Cerebellar nuclear complex (tissue), 1 donor: ENCODE data around the gene GALNT2.

Experiments
- DNase-seq, 2 experiments: peaks; one replicate each; lab custom pipeline; 2025; lab: John Stamatoyannopoulos, UW

The GALNT2 gene

GRCh38 chr1:230066466-230067404, at the start of gene GALNT2:
Gene GALNT2, plus strand, starts transcription at chr1:230067238. Its CDS starts 43 bp downstream, at chr1:230067281.
- peak in 1 of 2 experiments; percentile 20 for DNase-seq

GRCh38 chr1:230020451-230020850, 46.6 kb upstream of the GALNT2 start:
- no peak for DNase-seq

DNA sequence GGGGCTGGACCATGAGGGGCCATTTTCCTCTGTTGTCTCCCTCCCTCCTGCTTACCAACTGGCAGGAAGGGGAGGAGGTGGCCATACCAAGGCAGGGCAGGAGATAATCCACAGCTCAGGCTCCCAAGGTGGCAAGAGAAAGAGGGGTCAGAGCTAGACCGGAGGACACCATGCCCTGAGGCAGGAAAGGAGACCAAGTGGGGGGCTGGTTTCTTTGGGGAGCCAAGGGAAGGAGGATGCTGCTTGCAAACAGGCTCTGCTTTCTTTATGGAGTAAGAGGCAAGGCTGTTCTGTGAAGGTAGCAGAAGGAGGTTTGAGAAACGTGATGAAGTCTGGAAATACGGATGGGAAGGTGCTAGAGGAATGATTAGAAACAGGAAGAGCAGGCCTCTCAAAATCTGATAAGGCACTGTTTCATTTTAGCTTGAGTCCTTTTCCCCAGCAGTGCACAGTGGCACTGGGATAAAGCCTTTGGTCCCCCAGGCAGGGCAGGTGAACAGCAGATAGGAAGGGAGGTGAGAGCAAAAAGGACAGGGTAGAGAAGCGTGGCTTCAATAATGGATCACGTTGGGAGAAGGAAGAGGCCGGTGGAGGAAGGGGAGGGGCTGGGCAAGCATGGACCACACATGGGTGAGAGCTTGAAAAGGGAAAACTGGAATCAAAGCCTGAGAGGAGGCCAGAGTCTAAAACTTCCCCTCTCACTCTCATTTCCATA, 44.2 kb upstream of the GALNT2 start:
- DNase-seq, result no peak

DNA sequence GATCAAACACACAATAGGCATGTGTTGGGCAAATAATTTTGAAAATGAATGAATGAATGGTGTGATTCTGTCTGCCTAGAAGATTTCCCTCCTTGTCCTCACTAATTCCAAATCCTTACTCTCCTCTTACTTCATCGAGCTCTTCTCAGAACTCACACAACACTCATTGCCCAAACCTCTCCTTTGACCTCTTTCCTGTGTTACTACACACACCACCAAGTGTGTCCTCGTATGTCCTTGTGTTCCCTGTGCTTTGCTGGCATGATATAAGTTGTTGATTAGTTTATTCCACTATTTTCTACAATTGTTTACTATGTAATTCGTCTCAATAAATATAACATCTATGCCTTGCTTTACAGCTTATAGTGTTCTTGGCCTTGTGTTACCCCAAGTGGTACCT, 41.4 kb upstream of the GALNT2 start:
- DNase-seq, result no peak

- no peak for DNase-seq
These were observed 40.9 kb upstream of the GALNT2 start for GRCh38 chr1:230026139-230026538.

GRCh38 chr1:230026572-230026971, 40.5 kb upstream of the GALNT2 start:
- no peak for DNase-seq

DNA sequence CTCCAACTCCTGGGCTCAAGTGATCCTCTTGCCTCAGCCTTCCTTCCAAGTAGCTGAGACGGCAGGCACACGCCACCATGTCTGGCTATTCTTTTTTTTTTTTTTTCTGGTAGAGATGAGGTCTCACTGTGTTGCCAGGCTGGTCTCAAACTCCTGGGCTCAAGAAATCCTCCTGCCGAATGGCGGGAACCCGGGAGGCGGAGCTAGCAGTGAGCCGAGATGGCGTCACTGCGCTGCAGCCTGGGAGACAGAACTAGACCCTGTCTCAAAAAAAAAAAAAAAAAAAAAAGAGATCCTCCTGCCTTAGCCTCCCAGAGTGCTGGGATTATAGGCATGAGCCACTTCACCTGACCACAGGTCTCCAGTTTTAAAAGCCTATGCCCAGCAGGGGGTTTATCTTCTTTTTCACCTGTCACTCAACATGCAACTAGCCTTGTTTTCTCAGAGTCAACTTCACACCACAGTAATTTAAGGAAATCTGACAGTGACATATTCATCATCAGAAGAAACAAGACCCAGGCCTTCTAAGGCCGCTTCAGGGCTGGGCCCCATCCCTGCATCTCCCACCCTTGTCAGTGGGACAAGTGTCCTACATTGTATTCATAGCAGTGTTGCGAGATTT, 38.3 kb upstream of the GALNT2 start:
- DNase-seq, result no peak

DNA sequence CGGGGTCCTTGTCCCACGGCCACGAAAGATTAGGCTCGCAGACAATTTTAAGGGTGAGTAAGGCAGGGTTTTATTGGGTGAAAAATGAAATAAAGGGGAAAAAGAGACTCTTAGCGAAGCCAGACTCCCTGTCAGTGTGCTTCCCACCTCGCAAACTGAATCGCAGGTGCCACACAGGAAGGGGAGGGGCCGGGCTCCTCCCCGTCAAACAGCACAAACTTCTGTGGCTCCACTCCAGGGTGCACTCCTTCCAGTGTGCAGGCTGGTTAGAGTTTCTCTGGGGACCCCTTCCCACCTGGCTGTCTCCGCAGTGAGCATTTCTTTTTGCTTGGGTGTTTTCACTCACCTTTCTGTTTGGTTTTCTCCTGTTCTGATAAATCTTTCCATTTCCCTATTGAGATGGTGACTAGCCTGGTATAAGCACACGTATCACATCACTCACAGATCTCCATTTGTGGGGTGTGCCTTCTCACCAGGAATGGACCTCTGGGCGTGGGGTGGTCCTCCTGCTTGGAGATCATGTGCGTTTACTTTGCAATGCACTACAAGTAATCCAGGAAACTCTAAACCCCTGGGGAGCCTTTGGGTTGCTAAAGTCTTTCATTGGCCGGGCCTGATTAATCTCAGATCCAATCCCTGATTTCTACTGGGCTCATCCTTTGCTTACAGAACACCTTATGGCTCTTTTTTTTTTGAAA, 37.6 kb upstream of the GALNT2 start:
- no peak for DNase-seq

DNA sequence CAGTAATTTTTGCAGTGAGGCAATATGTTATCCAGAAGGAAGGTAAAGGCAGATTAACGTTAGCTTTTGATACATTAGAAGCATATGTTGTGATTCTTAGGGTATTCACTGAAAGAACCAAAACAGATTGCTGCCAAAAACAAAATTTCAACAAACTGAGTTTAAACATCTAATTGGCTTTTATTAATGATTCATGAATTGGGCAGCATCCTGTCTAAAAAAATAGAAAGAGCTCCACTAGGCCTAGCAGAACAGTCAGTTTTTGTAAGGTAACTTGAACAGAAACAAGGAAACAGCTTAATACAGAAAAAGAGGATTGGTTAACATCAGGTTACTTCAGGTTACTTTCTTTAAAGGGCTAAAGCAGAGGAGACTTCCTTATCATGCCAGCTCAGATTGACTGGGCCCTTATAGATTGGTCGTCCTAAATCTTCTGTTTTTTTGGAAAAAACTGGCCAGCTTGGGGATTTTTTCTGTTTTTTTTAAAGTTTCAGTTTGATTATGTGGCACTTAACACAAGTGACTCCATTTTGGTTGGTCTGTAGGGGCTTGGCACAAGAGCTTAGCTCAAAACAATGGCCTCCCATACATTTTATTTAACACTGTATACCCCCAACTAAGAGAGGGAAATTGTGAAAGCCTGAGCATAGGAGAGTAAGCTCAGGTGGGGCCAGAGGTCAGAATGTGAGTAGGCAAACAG, 36.8 kb upstream of the GALNT2 start:
- DNase-seq, result no peak

DNA sequence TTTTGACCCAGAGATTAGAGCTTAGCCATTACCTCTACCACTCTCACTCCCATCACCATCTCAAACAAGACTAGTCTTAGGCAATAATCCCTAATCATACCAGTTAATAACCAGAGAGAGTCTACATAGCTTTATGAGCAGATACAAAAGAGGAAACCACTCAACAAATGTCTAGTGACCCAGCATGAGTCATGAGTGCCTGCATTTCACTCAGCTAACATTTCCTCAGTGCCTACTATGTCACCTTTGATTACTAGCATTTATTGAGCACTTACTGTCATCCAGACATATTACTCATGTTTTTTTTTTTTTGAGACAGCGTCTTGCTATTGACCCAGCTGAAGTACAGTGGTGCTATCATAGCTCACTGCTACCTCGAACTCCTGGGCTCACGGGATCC, 35.9 kb upstream of the GALNT2 start:
- no peak for DNase-seq

GRCh38 chr1:230032516-230033281, 34.3 kb upstream of the GALNT2 start:
- DNase-seq, result no peak

GRCh38 chr1:230037261-230037660, 29.8 kb upstream of the GALNT2 start:
- DNase-seq, result no peak

GRCh38 chr1:230040440-230040839, 26.6 kb upstream of the GALNT2 start:
- DNase-seq, result no peak

DNA sequence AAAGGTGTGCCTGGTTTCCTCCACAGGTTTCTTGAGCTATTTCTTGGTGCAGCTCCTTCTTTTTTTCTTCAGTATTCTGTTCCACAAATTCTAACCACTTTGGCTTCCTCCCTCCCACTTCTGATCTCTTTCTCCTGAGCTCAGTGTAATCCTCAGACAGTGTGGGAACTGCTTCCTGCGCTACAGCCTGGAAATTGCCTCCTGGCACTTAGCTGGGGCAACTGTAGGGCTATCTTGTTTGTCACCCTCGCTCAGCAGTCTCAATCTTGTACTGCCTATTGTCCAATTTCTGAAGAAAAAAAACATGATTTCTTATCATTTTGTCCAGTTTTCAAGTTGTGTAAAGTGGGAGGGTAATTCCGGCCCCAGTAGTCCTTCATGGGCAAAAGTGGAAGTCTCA, 24.0 kb upstream of the GALNT2 start:
- DNase-seq, result no peak

DNA sequence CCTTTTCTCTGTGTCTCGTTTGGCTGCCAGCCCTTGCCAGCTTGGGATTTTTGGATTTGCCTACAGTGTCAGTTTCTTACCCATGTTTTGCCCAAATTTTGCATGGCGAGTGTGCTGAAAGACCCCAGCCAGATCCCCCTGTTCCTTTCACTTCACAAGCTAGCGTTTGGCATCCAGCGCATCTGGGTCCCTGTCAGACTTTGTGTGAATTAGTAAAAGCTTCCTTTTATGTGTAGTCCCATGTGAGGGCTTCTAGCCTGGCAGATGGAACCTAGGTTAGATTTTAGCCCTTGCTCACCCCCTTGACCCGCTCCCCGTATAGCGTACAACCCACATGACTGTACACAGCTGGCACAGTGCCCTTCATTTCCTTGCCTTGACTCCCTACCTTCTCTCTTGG, 22.3 kb upstream of the GALNT2 start:
- DNase-seq, result no peak

DNA sequence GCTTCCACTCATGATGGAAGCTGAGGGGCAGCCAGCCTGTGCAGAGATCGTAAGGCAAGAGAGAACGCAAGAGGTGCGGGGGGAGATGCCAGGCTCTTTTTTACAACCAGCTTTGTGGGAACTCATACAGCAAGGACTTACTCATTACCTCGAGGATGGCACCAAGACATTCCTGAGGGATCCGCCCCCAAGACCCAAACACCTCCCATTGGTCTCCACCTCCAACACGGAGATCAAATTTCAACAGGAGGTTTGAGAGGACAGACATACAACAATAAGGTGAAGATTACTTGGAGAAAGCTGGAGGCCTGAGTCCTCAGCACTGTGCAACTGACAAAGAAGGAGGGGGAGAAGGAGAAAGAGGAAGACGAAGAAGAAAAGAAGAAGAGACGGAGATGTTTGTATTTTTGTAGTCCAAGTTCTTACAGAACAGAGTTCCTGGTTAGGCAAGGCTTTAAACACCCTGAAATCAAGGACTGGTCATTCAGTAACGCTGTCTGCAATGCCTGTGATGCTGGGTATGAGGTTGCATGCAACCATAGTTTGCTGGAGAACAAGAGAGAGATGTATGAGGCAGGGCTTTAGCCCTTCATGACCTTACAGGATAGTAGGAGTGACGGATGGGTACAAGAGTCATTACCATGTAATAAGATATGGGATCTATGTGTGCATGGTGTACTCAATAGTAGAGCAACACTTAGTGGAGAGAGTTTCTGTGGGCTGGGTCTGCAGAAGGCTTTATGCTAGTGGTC, 19.7 kb upstream of the GALNT2 start:
- DNase-seq, result no peak

GRCh38 chr1:230048322-230048721, 18.7 kb upstream of the GALNT2 start:
- DNase-seq, result no peak

GRCh38 chr1:230048922-230049321, 18.1 kb upstream of the GALNT2 start:
- DNase-seq, result no peak

- no peak for DNase-seq
These were observed 17.3 kb upstream of the GALNT2 start for GRCh38 chr1:230049731-230050130.
